AG04450 (cell line): ENCODE measurements around the gene C12orf75. TPM values are rescaled to one million over a fixed set of nuclear protein-coding genes. Genes with fewer than 3 reads are reported as not detected.
"Not testable (repeated sequence)": the region's sequence is repeated elsewhere in the genome, so short reads cannot be mapped to it uniquely, and the experiment has no call there.

Experiments
- CTCF ChIA-PET: fragments of 300-600, 350-600 bp; formaldehyde crosslinking; extraction: SDS; loops from one replicate; lab custom pipeline; 2022; ENCODE audit warnings: antibody characterized with exemption, inconsistent platforms; lab: Charles Lee
- POLR2A ChIA-PET: fragments of 350-600 bp; formaldehyde crosslinking; extraction: SDS; loops from one replicate; lab custom pipeline; 2021; ENCODE audit warnings: antibody characterized with exemption, inconsistent platforms; lab: Yijun Ruan, JAX
- DNase-seq: peaks from one replicate; pipeline ENCODE4 v3.0.0-alpha.2; 2011; ENCODE audit warnings: low read depth, low spot score
- H3K27ac ChIP-seq: one replicate; pipeline ENCODE4 v1.5.1; 2012; ENCODE audit warnings: low read depth, low read length, control low read depth
- H3K27me3 ChIP-seq: one replicate; pipeline ENCODE4 v1.6.0; 2012; ENCODE audit warnings: low read length; ENCODE audit not compliant: control insufficient read depth, insufficient read depth
- H3K4me3 ChIP-seq: 2 replicates; pipeline ENCODE4 v1.5.1; 2011; ENCODE audit warnings: mild to moderate bottlenecking, low read depth, low read length, control low read depth
- H3K9me3 ChIP-seq: 2 replicates; pipeline ENCODE4 v1.5.1; 2012; ENCODE audit warnings: low read length; ENCODE audit not compliant: control insufficient read depth, insufficient read depth
- polyA plus RNA-seq: library from polyadenylated mRNA; depleted of rRNA; stranded (reverse); fragments of >200 nt; gene quantifications from 2 replicates; pipeline ENCODE4 v1.2.3, GENCODE V29; 2011
- TF ChIP-seq, protein P1 (sequence below): IDR thresholded peaks from 2 replicates; pipeline ENCODE4 v1.5.1; 2011; ENCODE audit warnings: low read depth, low read length, control low read depth, inconsistent platforms

C12orf75 gene
- polyA plus RNA-seq, 1 experiment: 350 TPM

DNA sequence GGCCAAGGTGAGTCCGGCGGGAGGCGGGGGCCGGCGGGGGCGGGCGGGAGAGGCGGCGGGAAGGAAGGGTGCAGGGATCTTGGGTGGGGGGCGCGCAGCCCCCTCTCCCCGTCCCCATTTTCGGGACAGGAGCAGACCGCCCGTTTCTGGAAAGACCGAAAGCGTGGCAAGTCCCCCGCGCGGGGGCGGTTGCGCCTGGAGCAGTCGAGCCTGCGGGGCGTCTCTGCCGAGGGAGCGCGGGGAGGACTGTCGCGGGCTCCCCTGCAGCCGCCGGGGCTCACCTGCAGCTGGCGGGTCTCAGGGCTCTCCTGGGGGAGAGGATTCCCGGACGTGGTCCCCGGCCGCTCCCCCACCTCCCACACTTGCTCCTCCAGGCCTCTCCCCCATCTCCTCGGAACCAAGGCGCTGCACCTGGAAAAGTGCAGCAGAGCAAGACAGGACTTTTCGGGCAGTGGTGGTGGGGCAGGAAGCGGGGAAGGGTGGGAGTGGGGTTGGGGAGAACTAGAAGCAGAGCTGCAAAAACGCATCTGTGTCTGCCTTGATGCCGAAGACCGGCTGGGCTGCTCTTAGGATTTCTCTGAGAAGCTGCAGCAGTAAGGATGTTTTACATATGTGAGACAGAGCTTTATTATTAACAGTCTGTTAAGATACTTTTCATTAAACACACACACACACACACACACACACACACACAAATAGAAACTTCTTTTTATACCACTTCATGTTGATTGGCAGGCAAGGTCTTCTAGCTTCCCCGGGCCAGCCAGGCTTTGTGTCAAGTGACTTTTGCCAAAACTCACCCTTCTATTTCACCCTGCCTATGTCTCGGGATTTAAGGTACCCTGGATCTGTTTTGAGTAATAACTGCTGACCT is 677 bp downstream of the C12orf75 start:
- TF ChIP-seq, protein P1, sequence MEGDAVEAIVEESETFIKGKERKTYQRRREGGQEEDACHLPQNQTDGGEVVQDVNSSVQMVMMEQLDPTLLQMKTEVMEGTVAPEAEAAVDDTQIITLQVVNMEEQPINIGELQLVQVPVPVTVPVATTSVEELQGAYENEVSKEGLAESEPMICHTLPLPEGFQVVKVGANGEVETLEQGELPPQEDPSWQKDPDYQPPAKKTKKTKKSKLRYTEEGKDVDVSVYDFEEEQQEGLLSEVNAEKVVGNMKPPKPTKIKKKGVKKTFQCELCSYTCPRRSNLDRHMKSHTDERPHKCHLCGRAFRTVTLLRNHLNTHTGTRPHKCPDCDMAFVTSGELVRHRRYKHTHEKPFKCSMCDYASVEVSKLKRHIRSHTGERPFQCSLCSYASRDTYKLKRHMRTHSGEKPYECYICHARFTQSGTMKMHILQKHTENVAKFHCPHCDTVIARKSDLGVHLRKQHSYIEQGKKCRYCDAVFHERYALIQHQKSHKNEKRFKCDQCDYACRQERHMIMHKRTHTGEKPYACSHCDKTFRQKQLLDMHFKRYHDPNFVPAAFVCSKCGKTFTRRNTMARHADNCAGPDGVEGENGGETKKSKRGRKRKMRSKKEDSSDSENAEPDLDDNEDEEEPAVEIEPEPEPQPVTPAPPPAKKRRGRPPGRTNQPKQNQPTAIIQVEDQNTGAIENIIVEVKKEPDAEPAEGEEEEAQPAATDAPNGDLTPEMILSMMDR: no peak
- Histone ChIP-seq H3K27me3 (no peaks in the 10 kb centered on the region), H3K27ac (peak overlapping the region; percentile 66), H3K4me3 (peak overlapping the region; percentile 79), H3K9me3 (no peaks in the 10 kb centered on the region; the same call in 1 of the 2 replicates)
- DNase-seq: no peak
- CTCF ChIA-PET: interaction anchor here (0.6 to 1.1 kb wide), 4 partner anchors 10 to 385 kb away, joined by 3 to 8 read pairs (median 4); no protein-coding TSS in a partner anchor
- POLR2A ChIA-PET: interaction anchor here (0.6 to 2.3 kb wide), 6 partner anchors 10 to 142 kb away, joined by 3 to 11 read pairs (median 4); partner anchors contain the start of gene APPL2

- peak overlapping the region; percentile 66 for H3K27ac ChIP-seq
- no peak for DNase-seq
- ChIA-PET POLR2A (interaction anchor here (0.7 to 2.3 kb wide), 4 partner anchors 14 to 127 kb away, joined by 3 to 11 read pairs (median 6); partner anchors contain the start of gene APPL2), CTCF (interaction anchor here (0.7 to 1.0 kb wide), 3 partner anchors 79 to 1248 kb away, joined by 4 to 5 read pairs (median 5); no protein-coding TSS in a partner anchor)
- TF ChIP-seq, protein P1: no peak
- H3K27me3 ChIP-seq: no peaks in the 10 kb centered on the region
- H3K9me3 ChIP-seq: no peaks in the 10 kb centered on the region; the same call in 1 of the 2 replicates
- peak overlapping the region; percentile 79 for H3K4me3 ChIP-seq
These were observed 1.3 kb downstream of the C12orf75 start for GRCh38 chr12:105331805-105332251.

DNA sequence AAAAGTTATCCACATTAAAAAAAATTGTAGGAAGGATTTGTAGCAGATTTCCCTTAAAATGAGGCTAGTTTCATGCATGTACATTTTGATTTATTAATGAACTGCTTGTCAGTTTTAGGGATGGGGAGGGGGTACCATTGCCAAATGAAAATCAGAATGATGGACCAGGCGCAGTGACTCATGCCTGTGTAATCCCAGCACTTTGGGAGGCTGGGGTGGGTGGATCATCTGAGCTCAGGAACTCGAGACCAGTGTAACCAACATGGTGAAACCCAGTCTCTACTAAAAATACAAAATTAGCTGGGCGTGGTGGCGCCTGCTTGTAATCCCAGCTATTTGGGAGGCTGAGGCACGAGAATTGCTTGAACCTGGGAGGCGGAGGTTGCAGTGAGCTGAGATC is 1.8 kb downstream of the C12orf75 start:
- H3K27me3 ChIP-seq, DNase-seq, H3K9me3 ChIP-seq: not testable (repeated sequence)
- Histone ChIP-seq H3K4me3 (peak overlapping the region; percentile 79), H3K27ac (peak overlapping the region; percentile 66)
- ChIA-PET POLR2A (interaction anchor here (1.7 to 2.3 kb wide), 2 partner anchors 15 to 96 kb away, joined by 6 to 11 read pairs; partner anchors contain the start of gene APPL2), CTCF (interaction anchor here (0.6 to 1.0 kb wide), 4 partner anchors 79 to 1248 kb away, joined by 4 to 5 read pairs (median 4); no protein-coding TSS in a partner anchor)

DNA sequence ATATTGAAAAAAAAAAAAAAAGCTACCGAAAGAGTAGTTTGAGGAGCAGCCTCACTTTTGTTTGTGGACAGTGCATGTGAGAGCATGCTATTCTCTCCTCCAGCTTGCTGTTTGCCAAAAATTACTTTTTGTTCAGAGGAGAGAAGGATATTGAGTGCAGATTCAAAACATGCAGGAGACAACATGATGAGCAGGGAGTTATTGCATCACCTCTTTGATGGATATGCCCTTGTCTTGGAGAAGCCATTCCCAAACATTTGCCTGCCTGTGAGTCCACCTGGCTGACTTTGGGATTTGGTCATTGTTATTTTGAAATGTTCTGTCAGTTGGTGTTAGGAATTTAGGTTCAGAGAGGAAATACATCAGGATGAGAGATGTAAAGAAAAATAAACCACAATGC is 2.4 kb downstream of the C12orf75 start:
- ChIA-PET POLR2A (interaction anchor here (1.7 to 2.3 kb wide), 2 partner anchors 15 to 97 kb away, joined by 6 to 11 read pairs; partner anchors contain the start of gene APPL2), CTCF (interaction anchor here (0.6 to 1.0 kb wide), 2 partner anchors 80 to 87 kb away, joined by 4 to 5 read pairs; no protein-coding TSS in a partner anchor)
- Histone ChIP-seq H3K27me3 (no peaks in the 10 kb centered on the region), H3K27ac (no peak overlapping the region), H3K9me3 (no peaks in the 10 kb centered on the region; the same call in 1 of the 2 replicates), H3K4me3 (peak overlapping the region; percentile 46)
- DNase-seq: no peak
- TF ChIP-seq, protein P1: no peak

GRCh38 chr12:105334001-105334400 is 3.5 kb downstream of the C12orf75 start:
- Histone ChIP-seq H3K27me3 (no peaks in the 10 kb centered on the region), H3K27ac (peak overlapping the region; percentile 74), H3K9me3 (no peaks in the 10 kb centered on the region; the same call in 1 of the 2 replicates), H3K4me3 (peak overlapping the region; percentile 41)
- TF ChIP-seq, protein P1: no peak
- CTCF ChIA-PET: no interaction called here
- no peak for DNase-seq
- POLR2A ChIA-PET: no interaction called here
